Hindlimb muscle (tissue), 1 donor: Measurements from ENCODE around the gene ADD3. TPM values are rescaled to one million over a fixed set of nuclear protein-coding genes. Genes with fewer than 3 reads are reported as not detected.
"Not testable (repeated sequence)": the region's sequence is repeated elsewhere in the genome, so short reads cannot be mapped to it uniquely, and the experiment has no call there.

ENCODE experiments used
- DNase-seq: peaks from one replicate; pipeline ENCODE4 v3.0.0-alpha.2; 2013
- polyA plus RNA-seq: library from polyadenylated mRNA; unstranded; fragments of 120-200 nt; gene quantifications from one replicate; pipeline ENCODE4 v1.2.1, GENCODE V29; 2013; ENCODE audit not compliant: insufficient read length

Gene ADD3
- polyA plus RNA-seq, 1 donor = 101 TPM

DNA sequence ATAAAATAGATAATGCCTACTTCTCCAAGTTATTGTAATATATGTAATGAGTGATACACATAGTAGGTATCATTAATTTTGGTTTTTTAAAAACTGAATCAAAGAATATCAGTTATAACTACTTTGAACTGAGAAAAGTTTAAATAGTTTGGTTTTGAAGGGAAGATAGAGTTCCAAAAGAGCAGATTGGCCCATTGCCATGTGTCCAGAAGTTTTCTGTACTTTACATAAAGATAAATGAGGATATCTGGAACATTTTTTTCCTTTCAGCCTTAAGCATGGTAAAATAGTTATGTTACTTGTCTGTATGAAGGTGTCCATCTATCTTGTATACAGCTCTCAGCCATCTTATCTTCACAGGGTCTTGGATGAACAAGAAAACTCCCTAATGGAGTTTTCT, 101.7 kb downstream of the ADD3 start:
- DNase-seq = peak; percentile 20

DNA sequence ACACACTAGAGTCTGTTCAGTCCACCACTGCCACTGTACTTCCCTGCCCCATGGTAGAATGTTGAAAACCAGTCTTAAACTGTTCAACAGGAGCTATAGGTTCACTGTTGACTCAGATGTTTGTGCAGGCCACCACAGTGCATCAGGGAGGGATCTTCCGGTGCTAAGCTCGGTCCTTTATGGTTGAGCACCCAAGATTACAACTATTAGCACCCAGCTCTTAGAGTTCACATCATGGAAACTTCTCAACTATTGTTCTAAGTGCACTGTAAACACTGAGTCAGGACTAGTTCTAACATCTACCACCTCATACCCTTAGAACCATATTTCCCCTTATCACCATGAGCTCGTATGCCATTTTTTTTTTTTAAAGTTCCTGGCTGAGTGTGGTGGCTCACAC, 102.6 kb downstream of the ADD3 start:
- DNase-seq = no peak

DNA sequence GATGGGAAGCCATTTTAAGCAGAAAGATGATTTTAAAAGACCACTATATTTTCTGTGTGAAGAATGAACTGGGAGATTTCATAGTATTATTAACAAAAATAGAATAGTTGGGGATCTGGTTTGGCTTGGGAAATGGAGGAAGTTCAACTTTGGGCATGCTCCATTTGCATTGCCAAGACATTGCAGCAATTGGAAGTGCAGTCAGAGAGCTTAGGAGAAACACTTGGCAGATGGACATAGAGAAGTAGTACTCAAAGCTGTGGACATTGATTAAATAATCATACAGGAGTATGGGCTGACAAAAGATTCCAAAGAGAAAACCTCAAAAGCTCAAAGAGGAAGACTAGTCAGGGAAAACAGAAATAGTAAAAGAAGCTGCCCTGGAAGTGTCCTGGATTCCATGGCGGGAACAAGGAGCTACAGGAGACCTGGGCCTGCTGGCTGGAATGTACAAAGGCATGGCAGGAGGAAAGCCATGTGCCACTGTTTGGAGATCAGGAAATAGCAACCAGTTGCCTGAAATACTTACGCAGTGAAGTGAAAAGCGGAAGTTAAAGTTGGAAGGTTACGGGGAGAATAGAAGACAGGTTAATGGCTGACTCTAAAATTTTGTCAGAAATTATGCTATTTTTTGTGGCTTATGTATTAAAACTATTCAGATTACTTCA, 106.0 kb downstream of the ADD3 start:
- DNase-seq = no peak

DNA sequence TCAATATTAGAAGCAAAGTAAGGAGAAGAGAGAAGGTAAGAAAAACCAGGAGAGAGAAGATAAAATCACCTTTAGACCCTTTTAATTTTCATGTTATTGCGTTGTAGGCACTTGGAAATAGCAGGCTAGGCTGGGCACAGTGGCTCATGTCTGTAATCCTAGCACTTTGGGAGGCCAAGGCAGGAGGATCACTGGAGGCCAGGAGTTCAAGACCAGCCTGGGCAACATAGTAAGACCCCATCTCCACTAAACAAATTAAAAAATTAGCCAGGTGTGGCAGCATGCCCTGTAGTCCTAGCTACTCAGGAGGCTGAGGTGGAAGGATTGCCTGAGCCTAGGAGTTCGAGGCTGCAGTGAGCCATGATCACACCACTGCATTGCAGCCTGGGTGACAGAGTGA, 106.9 kb downstream of the ADD3 start:
- DNase-seq = not testable (repeated sequence)

DNA sequence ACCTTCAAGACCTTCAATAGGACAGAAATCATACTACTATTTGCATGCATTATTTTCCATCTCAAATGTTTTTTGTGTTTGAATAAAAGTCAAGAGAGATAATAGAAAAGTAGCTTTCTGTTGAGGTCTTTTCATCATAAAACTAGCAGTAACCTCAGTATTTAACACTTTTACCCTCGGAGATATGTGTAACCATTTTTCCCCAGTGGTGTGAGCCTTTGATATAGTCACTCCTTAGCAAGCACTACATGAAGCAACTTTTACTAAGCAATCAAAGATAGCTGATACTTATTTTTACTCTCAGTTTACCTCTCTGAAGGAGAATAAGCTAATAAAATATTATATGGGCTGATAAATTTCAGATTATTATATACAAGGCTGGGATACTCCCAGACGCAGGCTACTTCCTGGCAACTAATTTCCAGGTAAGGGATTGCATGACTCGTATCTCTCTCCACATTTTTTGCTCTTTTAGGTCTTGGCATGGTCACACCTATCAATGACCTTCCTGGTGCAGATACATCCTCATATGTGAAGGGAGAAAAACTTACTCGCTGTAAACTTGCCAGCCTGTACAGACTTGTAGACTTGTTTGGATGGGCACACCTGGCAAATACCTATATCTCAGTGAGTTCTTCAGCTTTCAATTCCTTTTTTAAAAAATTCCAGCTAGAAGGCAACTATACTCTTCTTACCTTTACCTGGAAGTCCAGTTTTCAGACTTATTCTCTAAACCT, 108.2 kb downstream of the ADD3 start:
- DNase-seq = no peak

DNA sequence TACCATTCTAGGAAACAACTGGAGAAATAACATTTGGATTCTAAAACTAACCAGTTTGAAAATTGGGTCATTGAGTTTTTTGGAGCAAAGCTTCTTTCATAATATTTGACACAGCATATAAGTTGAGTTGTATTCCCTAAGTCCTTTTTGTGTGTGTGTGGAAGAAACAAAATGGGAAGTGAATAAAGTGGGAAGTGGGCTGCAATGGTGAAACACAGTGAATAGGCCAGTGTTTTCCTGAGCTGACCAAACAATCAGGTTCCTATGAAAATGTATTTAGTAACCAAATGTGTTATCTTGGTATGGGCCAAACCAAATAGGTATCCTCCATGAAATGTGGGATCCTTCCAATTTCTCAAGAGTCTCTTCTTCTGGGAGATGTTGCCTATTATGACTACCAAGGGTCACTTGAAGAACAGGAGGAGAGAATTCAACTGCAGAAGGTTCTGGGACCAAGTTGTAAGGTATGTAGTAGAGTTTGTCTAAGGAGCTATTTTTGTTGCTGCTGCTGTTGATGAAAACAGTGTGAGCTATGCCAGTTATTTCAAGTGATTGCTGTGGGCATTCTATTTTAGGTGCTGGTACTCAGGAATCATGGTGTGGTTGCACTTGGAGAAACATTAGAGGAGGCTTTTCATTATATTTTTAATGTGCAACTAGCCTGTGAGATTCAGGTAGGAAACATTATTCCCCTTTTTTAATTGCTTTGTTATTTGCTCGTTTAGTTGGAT, 111.3 kb downstream of the ADD3 start:
- peak; percentile 13 for DNase-seq

DNA sequence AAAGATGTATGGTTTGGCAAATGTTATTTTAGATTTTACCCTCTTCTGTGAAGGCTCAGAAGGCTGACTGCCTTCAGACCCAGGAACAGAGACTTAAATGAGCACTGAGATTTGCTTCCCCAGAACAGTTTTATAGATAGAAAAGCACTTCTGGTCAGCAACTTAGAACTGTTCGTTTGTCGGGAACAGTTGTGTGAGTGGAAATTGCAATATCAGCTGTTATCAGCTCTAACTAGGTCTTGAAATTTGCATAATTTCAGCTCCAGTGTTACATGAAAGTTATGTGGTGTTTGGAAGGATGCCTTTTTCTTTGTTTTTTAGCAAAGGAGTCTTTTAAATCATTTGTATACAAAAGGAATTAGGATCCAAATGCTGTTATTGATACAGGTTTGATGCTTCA, 115.8 kb downstream of the ADD3 start:
- DNase-seq = no peak

DNA sequence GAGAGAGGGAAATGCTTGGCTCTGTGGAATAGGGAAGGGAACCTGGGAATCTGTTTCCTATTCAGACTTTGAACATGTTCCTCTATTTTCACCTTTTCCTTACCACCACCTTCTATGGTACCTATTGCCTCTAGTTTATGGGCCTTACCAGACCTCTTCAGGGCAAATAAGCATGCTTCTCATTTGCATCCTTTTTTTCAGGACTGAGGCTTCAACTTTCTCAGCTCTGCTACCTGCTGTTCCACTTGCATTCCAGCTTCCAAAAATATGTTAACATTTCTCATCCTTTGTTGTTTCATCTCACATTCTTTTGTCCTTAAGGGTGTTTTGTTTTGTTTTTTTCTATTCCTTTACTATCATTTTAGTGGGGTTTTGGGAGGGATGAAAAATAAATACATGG, 121.7 kb downstream of the ADD3 start:
- DNase-seq = no peak

DNA sequence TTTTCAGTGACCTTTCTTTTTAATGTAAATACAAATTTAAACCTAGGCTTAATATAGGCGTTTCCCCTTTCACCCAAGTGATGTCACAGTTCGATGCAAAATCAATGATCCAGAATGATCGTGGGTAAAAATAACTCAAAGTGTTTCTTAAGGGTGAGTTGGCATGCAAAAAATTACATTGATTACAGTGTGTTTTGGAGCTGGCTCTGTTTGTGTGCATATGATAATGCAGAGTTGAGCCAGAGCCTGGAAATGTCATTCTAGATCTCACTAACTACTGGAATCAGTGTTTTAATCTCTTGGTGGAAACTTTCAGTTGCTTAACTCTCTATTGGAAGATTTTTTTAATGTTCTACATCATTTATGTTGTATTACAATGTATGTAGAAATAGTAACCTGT, 127.1 kb downstream of the ADD3 start:
- no peak for DNase-seq

DNA sequence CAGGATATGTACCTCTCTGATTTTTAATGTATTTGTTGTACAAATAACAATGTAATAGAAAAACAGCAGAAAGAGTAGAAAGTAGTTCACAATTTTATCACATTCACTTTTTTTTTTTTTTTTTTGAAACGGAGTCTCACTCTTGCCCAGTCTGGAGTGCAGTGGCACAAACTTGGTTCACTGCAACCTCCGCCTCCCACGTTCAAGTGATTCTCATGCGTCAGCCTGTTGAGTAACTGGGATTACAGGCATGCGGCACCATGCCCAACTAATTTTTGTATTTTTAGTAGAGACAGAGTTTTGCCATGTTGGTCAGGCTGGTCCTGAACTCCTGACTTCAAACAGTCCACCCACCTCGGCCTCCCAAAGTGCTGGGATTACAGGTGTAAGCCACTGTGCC, 128.1 kb downstream of the ADD3 start:
- DNase-seq = not testable (repeated sequence)

DNA sequence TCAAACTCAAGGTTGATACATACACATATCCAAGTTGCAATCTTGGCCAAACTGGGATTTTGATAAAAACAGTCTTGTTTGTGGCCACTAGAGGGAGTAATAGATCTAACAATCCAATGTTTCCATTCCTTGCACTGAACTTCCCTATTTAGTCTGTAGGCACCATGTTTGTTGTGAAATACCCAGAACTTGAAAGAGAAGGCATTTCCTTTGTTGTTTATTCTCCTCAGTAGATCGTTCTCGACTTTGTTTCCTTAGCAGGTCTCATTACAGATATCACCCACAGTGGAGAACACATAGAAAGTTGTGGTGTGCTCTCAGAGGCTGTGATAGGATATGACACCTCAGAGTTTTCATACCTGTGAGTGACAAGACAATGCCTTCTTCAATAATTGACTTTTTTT, 129.4 kb downstream of the ADD3 start:
- DNase-seq = peak; percentile 66

DNA sequence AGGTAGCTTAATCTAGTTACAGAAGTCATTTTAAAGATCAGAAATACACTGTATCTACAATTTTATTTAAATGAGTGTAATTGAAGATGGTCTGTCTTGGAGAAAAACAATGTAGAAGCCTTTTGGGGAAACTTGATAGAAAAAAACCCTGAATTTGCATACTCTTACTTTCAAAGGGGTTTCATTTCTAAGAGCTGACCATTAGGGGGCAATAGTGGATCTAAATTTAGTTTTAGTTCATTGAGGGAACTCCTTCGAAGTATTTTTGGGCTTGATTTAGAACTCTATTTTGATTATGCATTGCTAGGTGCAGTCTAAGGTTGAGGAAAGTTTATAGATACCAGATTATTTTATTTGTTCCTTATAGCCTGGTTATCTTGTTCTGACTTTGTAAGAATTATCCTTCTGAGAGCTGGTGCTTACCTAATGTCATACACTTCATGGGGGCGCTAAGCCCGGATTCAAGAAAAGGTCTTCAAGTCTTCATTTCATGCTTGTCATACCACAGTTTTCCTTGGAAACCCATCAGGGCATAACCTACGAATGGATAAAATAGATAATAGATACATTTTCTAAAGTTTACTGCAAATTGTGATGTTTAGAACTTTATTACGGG, 130.5 kb downstream of the ADD3 start:
- peak; percentile 39 for DNase-seq

DNA sequence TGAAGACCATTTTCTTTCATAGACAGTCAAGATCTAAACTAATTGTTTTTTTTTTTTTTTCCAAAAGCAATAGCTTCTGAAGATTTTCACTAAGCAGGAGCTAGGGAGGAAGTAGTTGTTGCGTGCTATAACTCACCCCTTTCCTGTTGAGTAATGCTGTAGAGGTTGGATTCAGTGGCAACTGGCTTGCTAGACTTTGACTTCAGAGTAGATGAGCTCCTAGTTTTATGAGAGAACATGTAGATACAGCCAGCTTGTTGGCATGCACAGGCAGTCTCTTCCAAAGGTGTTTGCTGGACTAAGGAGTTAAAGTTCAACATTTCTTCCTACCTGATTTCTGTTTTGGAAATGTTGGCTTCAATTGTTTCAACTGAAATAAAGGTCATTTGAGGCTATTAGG, 133.4 kb downstream of the ADD3 start:
- no peak for DNase-seq

DNA sequence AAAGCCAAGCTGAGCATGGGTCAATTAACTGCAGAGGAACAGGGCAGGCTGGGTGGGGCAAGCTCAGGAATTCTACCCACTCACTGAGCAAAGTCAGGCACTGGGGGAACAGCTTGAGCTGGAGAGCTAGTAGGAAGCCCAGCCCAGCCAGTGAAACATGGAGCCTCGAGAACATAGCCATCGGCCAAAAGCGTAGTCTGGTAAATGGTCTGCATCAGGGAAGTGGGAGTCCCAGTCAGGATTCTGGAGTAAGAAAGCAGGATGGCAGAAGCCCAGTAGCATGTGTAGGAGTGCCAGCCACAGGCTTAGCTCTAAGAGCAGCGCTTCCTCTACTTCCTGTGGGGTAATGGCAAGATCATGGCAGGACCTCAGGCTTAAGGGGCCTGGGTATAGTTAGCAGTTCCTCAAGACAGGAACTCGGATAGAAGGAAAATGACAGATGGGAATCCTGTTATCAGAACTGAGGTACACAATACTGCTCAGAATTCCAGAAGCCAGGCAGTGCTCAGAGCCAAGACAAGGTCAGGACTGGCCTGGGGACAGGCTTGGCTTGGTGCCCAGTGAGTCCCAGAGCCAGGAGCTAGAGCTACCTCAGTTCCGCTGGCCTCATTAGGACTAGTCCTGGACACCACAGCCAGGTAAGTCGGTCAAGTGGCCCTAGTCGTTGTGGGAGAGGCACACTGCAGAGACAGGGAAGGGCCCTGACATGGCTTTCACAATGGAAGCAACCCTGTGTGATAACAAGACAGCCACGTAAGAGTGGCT, 134.3 kb downstream of the ADD3 start:
- no peak for DNase-seq

DNA sequence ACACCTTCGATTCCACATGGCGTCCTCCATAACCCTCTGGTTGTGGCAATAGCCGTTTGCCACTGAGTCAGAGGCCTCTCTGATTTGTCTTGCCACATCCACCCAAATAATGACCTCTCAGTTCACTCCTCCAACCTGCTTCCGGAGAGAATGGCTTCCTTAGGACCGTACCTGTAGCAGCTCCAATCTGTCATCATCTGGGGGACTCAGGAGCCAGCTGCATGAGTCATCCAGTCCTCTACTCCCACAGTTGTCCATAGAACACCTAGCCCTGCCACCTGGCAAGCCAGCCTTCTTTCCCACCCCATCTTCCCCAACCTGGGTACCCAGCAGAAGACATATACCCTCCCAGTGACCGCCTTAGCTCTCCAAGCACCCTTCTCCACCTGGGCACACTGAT, 135.2 kb downstream of the ADD3 start:
- no peak for DNase-seq

DNA sequence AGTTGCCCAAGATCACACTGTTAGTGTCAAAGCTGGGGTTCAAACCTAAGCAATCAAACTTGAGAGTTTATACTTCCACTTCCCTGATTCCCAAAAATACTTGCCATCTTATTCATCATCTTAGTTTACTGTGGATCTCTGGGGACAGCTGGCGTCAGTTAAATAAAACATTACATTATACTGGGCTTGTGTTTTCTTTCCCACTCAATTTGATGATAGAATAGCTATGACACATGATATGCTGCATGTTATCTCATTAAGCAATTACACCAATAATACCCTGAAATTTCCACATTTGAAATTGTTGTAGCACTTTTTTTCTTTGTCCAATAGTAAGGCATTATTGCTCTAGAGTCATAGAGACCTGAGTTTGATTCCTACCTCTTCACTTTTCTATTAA, 136.7 kb downstream of the ADD3 start:
- no peak for DNase-seq

DNA sequence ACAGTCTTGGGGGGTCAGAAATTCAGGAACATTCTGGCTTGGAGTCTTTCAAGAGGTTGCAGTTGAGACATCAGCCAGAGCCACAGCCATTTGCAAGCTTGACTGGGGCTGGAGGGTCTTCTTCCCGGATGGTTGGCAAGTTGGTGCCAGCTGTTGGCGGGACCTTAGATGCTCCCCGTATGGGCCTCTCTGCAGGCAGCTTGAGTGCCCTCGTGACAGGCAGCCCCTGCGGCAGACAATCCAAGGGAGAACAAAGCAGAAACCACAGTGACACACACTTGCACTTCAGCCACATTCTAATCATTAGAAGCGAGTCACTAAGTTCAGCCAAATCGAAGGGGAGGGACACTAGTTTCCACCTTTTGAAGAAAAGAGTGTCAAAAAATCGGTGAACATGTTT, 140.2 kb downstream of the ADD3 start:
- no peak for DNase-seq

DNA sequence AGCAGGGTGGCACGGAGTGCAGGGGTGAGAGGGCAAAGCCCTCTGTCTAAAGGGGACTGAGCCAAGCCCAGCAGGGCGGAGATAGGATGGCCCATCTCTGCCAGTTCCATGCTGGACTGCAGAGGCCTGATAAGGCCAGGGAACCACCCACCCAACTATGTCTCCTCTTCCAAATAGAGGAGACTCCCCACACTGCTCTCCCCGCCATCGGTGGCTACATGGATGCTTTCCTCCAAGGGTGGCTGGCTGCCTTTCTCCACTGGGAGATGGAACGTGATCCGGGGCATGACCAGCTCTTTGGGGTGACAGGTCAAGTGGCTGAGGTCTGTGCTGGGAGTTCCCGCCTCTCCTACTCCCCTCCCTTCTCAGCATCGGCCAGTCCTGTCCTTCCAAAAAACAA, 141.5 kb downstream of the ADD3 start:
- DNase-seq = no peak

DNA sequence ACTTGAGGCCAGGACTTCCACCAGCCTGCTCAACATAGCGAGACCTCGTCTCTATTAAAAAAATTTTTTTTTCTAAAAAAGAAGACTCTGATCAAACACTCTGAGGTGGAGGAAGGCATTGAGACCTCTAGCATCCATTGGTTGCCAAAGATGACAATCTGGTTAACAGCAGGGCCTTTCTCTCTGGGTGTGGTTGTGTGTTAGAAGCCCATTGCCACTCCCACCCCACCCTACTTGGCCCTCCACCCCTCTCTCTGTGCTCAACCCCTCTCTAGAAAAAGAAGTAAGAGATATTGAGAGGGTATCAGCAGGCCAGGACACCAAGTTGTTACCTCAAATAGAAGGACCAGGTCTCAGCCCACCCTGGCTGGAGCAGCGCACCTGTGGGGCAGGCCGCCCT, 142.3 kb downstream of the ADD3 start:
- no peak for DNase-seq

DNA sequence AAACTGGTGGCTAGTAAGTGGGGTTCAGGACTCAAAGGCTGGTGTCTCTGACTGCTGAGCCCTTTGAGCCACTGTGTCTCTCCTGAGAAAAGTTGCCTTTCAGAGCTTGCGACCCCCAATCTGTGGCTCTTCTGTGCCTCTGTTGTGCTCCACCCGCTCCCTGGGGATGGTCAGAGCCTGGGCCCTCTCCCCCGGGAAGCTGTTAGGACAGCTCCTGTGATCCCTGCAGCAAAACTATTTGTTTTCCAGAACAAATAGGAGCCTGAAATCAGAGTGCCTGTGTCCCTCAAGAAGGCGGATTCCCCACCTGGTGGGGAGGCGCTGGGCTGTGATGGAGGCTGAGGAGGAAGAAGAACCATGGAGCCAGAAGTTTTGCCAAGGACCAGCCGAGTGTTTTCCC, 143.2 kb downstream of the ADD3 start:
- no peak for DNase-seq

DNA sequence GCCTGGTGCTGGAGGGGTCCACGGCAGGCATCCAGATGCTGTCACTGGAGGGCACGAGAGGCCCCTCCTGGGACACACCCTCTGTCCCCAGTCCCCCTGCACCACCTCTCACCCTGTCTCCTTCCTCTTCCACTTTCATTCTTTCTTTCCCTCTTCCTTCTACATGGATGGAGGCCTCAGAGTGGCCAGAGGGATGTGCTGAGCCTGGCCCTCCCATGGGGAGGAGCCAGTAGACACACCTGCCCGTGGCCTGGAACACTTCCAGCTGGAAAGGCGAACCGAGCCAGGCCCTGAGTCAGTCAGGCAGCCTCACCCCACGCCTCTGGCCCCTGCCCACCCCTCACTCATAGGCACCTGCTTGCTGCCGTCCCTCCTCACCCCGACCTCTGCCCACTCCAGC, 143.7 kb downstream of the ADD3 start:
- no peak for DNase-seq

DNA sequence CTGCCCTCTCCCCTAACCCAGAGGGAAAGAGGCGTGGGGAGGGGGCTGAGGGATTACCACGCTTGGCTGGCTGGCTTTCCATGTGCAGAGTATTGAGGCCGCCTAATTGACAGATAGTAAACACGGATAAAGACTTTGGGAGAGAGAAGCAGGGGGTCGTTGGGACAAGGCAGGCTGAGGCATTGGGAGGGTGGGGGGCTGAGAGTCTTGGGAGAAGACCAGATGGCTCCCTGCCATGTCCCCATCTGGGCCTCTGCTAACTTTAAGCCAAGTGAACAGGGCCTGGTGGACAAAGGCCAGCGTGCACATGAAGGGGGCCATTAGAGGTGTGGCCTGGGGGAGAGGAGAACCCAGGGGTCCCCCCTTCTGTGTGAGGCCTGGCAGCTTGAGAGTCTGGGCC, 144.2 kb downstream of the ADD3 start:
- DNase-seq = no peak

DNA sequence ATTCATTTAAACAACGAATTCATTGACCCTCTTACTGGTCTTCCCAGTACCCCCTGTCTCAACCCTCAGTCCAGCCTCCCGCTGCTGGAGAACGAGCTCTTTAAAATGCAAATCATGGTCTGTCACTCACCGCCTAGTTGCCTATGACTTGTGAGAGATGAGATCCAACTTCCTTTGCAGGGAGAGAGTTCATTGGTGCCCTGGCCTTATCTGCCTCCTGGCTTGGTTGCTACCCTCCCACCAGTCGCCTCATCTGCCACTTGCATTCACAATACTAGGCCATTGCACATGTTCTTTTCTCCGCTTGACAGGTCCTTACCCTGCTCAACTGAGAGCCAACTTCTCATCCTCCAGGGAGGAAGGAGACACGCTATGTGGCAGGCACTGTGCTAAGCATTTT, 145.6 kb downstream of the ADD3 start:
- no peak for DNase-seq
